K562 (cell line): Measurements from ENCODE around the gene IRAK2. TPM values are rescaled to one million over a fixed set of nuclear protein-coding genes. Genes with fewer than 3 reads are reported as not detected.

ENCODE experiments used
- ATAC-seq: fragments of 200-7000 bp; cut with Tn5 transposase; 3 replicates; pipeline ENCODE4 v1.9.1; 2020; ENCODE audit warnings: moderate library complexity
- BruUV-seq: library from RNA; stranded (reverse); fragments of 400-500 nt; replicated peaks from 2 replicates; lab custom pipeline; 2021; lab: Mats Ljungman, UMichigan
- CTCF ChIA-PET: fragments of 300-600 bp; formaldehyde crosslinking; extraction: SDS; loops from one replicate; lab custom pipeline; 2021; ENCODE audit warnings: low intra/inter-chr PET ratio; lab: Yijun Ruan, JAX
- POLR2A ChIA-PET: fragments of 300-600, 350-650 bp; sonication (Branson Sonifier 250); formaldehyde crosslinking; extraction: SDS; loops from one replicate; lab custom pipeline; 2021; ENCODE audit warnings: antibody characterized with exemption, inconsistent platforms; lab: Yijun Ruan, JAX
- DNase-seq, 4 experiments: peaks; one replicate each; pipeline versions ENCODE4 v3.0.0 to v3.0.0-alpha.2; 2011 to 2018; ENCODE audit warnings: low spot score in 3 of 4, mixed read lengths in 3 of 4; ENCODE audit errors: extremely low read depth in 1 of 4
- FAIRE-seq: peaks from 2 replicates; lab custom pipeline; 2011; peaks lifted over from hg19 to GRCh38; lab: Jason Lieb, UNC
- H2AFZ ChIP-seq: 2 replicates; pipeline ENCODE4 v1.6.0; 2011; ENCODE audit warnings: low read depth, low read length, control low read depth, inconsistent platforms
- H3K27ac ChIP-seq: fragments of 200-600 bp; 3 replicates; pipeline ENCODE4 v1.8.0; 2011; ENCODE audit warnings: low read depth, mild to moderate bottlenecking, control low read depth, inconsistent platforms, low read length, moderate library complexity, mixed read lengths; ENCODE audit errors: extremely low read depth
- H3K27me3 ChIP-seq, 2 experiments: fragments of 300-600 bp in 1 of 2; 2 replicates in 1 of 2; 3 replicates in 1 of 2; pipeline versions ENCODE4 v1.6.0 to v1.8.0; 2011; ENCODE audit warnings: inconsistent platforms in 2 of 2, low read length in 2 of 2, mild to moderate bottlenecking in 1 of 2, mixed read lengths in 1 of 2, moderate library complexity in 1 of 2; ENCODE audit not compliant: control insufficient read depth in 2 of 2, insufficient read depth in 2 of 2
- H3K36me3 ChIP-seq: fragments of 300-600 bp; 3 replicates; pipeline ENCODE4 v1.8.0; 2011; ENCODE audit warnings: mild to moderate bottlenecking, low read length, inconsistent platforms; ENCODE audit not compliant: control insufficient read depth, insufficient read depth
- H3K4me1 ChIP-seq, 2 experiments: fragments of 200-600 bp in 1 of 2; replicated peaks in 1 of 2; 2 replicates in 1 of 2; 3 replicates in 1 of 2; pipeline versions ENCODE4 v1.5.1 to v1.8.0; 2011; ENCODE audit warnings: inconsistent platforms in 2 of 2, low read length in 2 of 2, mild to moderate bottlenecking in 1 of 2, mixed read lengths in 1 of 2, moderate library complexity in 1 of 2; ENCODE audit not compliant: control insufficient read depth in 2 of 2, insufficient read depth in 2 of 2
- H3K4me2 ChIP-seq: 2 replicates; pipeline ENCODE4 v1.6.1; 2011; ENCODE audit warnings: low read length, control low read depth, inconsistent platforms, mixed read lengths; ENCODE audit not compliant: insufficient read depth
- H3K4me3 ChIP-seq: fragments of 200-600 bp; sonication (generic), shearing (Covaris generic); 2 replicates; pipeline ENCODE4 v1.5.1; 2016; ENCODE audit warnings: control low read depth, inconsistent platforms
- H3K79me2 ChIP-seq: fragments of 200-600 bp; 3 replicates; pipeline ENCODE4 v1.8.0; 2011; ENCODE audit warnings: low read length, inconsistent platforms; ENCODE audit not compliant: control insufficient read depth, insufficient read depth
- H3K9ac ChIP-seq, 2 experiments: 2 replicates each; pipeline versions ENCODE4 v1.6.0 to v1.6.1; 2011; ENCODE audit warnings: low read depth in 2 of 2, low read length in 2 of 2, control low read depth in 1 of 2, inconsistent platforms in 1 of 2, mild to moderate bottlenecking in 1 of 2, mixed read lengths in 1 of 2; ENCODE audit not compliant: insufficient read depth in 1 of 2
- H3K9me1 ChIP-seq: one replicate; pipeline ENCODE4 v1.6.0; 2011; ENCODE audit warnings: inconsistent platforms, mild to moderate bottlenecking, low read length, moderate library complexity; ENCODE audit not compliant: control insufficient read depth, insufficient read depth
- H3K9me3 ChIP-seq: replicated peaks from 2 replicates; pipeline ENCODE4 v1.5.1; 2011; ENCODE audit warnings: low read depth, low read length, inconsistent platforms; ENCODE audit not compliant: control insufficient read depth, insufficient read depth
- H4K20me1 ChIP-seq: replicated peaks from 2 replicates; pipeline ENCODE4 v1.6.1; 2011; ENCODE audit warnings: low read length, inconsistent platforms, mixed read lengths; ENCODE audit not compliant: control insufficient read depth, insufficient read depth
- ARHGAP35 ChIP-seq: fragments of 450-650 bp; IDR thresholded peaks from 2 replicates; pipeline ENCODE4 v1.6.1; 2018; ENCODE audit not compliant: partially characterized antibody
- ARNT ChIP-seq, 2 experiments: fragments of 450-650 bp; IDR thresholded peaks; 2 replicates each; pipeline ENCODE4 v1.6.1; 2016; ENCODE audit warnings: mild to moderate bottlenecking in 1 of 2
- ATF7 ChIP-seq: fragments of 450-650 bp; IDR thresholded peaks from 2 replicates; pipeline ENCODE4 v1.7.1; 2014; ENCODE audit warnings: mild to moderate bottlenecking, moderate library complexity
- BRD9 ChIP-seq: fragments of 450-650 bp; IDR thresholded peaks from 2 replicates; pipeline ENCODE4 v1.6.1; 2018; ENCODE audit warnings: low read depth; ENCODE audit not compliant: partially characterized antibody
- CREB1 ChIP-seq, 2 experiments: sonication (generic) in 1 of 2; formaldehyde crosslinking in 1 of 2; IDR thresholded peaks; 2 replicates each; pipeline versions ENCODE4 v1.6.1 to v1.8.0; 2012 to 2022; ENCODE audit warnings: inconsistent platforms in 1 of 2, mild to moderate bottlenecking in 1 of 2, missing genetic modification reagents in 1 of 2, moderate library complexity in 1 of 2
- GTF2A2 ChIP-seq: IDR thresholded peaks from 2 replicates; pipeline ENCODE4 v1.6.1; 2016; ENCODE audit warnings: mild to moderate bottlenecking, missing genetic modification characterization, missing compliant biosample characterization
- HBP1 ChIP-seq: fragments of 450-650 bp; formaldehyde crosslinking; IDR thresholded peaks from 2 replicates; pipeline ENCODE4 v1.4.0; 2022; ENCODE audit warnings: missing genetic modification characterization
- MECOM ChIP-seq: fragments of 250-450 bp; sonication (Bioruptor Pico); IDR thresholded peaks from 2 replicates; pipeline ENCODE4 v1.8.0; 2022; ENCODE audit warnings: inconsistent platforms
- RAD21 ChIP-seq, 2 experiments: fragments of 250-450 bp in 1 of 2; fragments of 450-650 bp in 1 of 2; sonication (Bioruptor Pico) in 1 of 2; formaldehyde crosslinking in 1 of 2; IDR thresholded peaks in 1 of 2; conservative IDR thresholded peaks in 1 of 2; 2 replicates each; pipeline versions ENCODE4 v1.4.0 to v1.8.0; 2020 to 2022; ENCODE audit warnings: mild to moderate bottlenecking in 2 of 2, moderate library complexity in 1 of 2
- SOX6 ChIP-seq: fragments of 450-650 bp; IDR thresholded peaks from 2 replicates; pipeline ENCODE4 v1.6.1; 2014; ENCODE audit warnings: mild to moderate bottlenecking
- SP2 ChIP-seq: IDR thresholded peaks from 2 replicates; pipeline ENCODE4 v1.6.1; 2011; ENCODE audit warnings: mild to moderate bottlenecking, low read depth, low read length, moderate library complexity; ENCODE audit not compliant: poor library complexity, severe bottlenecking; ENCODE audit errors: extremely low read depth
- TAF1 ChIP-seq: IDR thresholded peaks from 2 replicates; pipeline ENCODE4 v1.6.1; 2011; ENCODE audit warnings: mild to moderate bottlenecking, low read length, moderate library complexity; ENCODE audit not compliant: insufficient read depth, control insufficient read depth, severe bottlenecking; ENCODE audit errors: extremely low read depth
- TEAD1 ChIP-seq, 2 experiments: fragments of 450-650 bp in 1 of 2; sonication (generic) in 1 of 2; formaldehyde crosslinking; IDR thresholded peaks; 2 replicates each; pipeline versions ENCODE4 v1.4.0 to v1.8.0; 2020 to 2022; ENCODE audit warnings: mild to moderate bottlenecking in 2 of 2, missing genetic modification reagents in 1 of 2
- USF2 ChIP-seq: sonication (generic); formaldehyde crosslinking; IDR thresholded peaks from 2 replicates; pipeline ENCODE4 v1.5.0; 2020; ENCODE audit warnings: missing genetic modification reagents
- ZNF239 ChIP-seq: fragments of 250-450 bp; sonication (Bioruptor Pico); IDR thresholded peaks from 2 replicates; pipeline ENCODE4 v1.4.0; 2020; ENCODE audit warnings: mild to moderate bottlenecking
- ZNF280B ChIP-seq: fragments of 250-450 bp; sonication (Bioruptor Pico); IDR thresholded peaks from 2 replicates; pipeline ENCODE4 v1.5.1; 2021; ENCODE audit warnings: mild to moderate bottlenecking
- ZNF561 ChIP-seq: fragments of 450-650 bp; formaldehyde crosslinking; conservative IDR thresholded peaks from 2 replicates; pipeline ENCODE4 v1.4.0; 2020; ENCODE audit warnings: mild to moderate bottlenecking, moderate library complexity
- ZNF699 ChIP-seq: fragments of 250-450 bp; sonication (Bioruptor Pico); IDR thresholded peaks from 2 replicates; pipeline ENCODE4 v1.8.0; 2021; ENCODE audit warnings: mild to moderate bottlenecking, moderate library complexity; ENCODE audit not compliant: insufficient replicate concordance
- ZNF778 ChIP-seq: fragments of 450-650 bp; formaldehyde crosslinking; IDR thresholded peaks from 2 replicates; pipeline ENCODE4 v1.4.0; 2020; ENCODE audit warnings: mild to moderate bottlenecking, moderate library complexity
- WGBS: fragments of 100-300 bp; shearing (Covaris generic); methylation state at CpG from one replicate; pipeline ENCODE4 v1.1.6; 2016; ENCODE audit warnings: low coverage, mixed read lengths; ENCODE audit not compliant: insufficient coverage; ENCODE audit errors: missing lambda C conversion rate; 5-methylcytosine and 5-hydroxymethylcytosine counted together
- in situ Hi-C: fragments of 300-500 bp; cut with MboI; formaldehyde crosslinking; loops from 4 replicates; pipeline ENCODE4 v1.15.0; 2018; ENCODE audit warnings: inconsistent platforms, mixed read lengths
- intact Hi-C: fragments of 100-400 bp; cut with micrococcal nuclease; formaldehyde crosslinking; loops from 2 replicates; pipeline ENCODE4 v1.14.2; 2022
- polyA plus RNA-seq, 8 experiments: library from polyadenylated mRNA; depleted of rRNA in 4 of 8; stranded (reverse) in 5 of 8; unstranded in 3 of 8; fragments of >200 nt; fragmentation: Nextera tagmentation in 2 of 8; fragmentation: Illumina TruSeq in 1 of 8; extraction: Ambion mirVana in 2 of 8; extraction: Trizol in 1 of 8; gene quantifications; 2 replicates each; pipeline versions ENCODE4 v1.2.1 to v1.2.3, GENCODE V29; 2011 to 2014; ENCODE audit warnings: inconsistent platforms in 1 of 8, missing spikeins in 1 of 8
- total RNA-seq, 7 experiments: library from RNA; depleted of rRNA in 6 of 7; stranded (reverse); fragments of >200 nt in 6 of 7; fragmentation: Illumina TruSeq in 2 of 7; extraction: Trizol in 2 of 7; gene quantifications; 2 replicates each; pipeline versions ENCODE4 v1.2.1 to v1.2.3, GENCODE V29; 2011 to 2021; ENCODE audit warnings: low replicate concordance in 1 of 7

The IRAK2 gene
- total and polyA plus RNA-seq, 9 of the 15 experiments (the other 6 are each of a cell fraction or from before 2014, with no cell fraction given), result 0.42 to 4.4 (median 2.7) TPM

- WGBS, result 39% methylated on average over 6 of the region's 6 CpGs
- Histone ChIP-seq H3K4me2 (no peak overlapping the region), H3K27ac (no peak overlapping the region), H3K4me3 (no peak overlapping the region), H3K79me2 (peaks cover 19% of the 10 kb centered on the region), H3K36me3 (peaks cover 3% of the 10 kb centered on the region; the same call in 1 of the 3 replicates), H3K9ac (no peak overlapping the region), H3K27me3 (no peaks in the 10 kb centered on the region), H2AFZ (no peak overlapping the region), H3K9me3 (peaks cover 18% of the 10 kb centered on the region), H4K20me1 (no peaks in the 10 kb centered on the region), H3K4me1 (peaks cover 16 to 21% of the 10 kb centered on the region in 2 experiments), H3K9me1 (no peaks in the 10 kb centered on the region)
- ChIA-PET POLR2A (interaction anchor here (0.6 kb wide), 1 partner anchor 1059 kb away, joined by 3 read pairs; no protein-coding TSS in a partner anchor), CTCF (no interaction called here)
- in situ Hi-C loops, result no loop called here
- intact Hi-C loops, result no loop called here
- DNase-seq, result no peak
- FAIRE-seq, result no peak
- no peak for ATAC-seq
- no TSS peak for BruUV-seq
- TF ChIP-seq MECOM (CRISPR knock-in tag), result no peak
- TF ChIP-seq ARNT (IDR thresholded peaks at IDR 0.05), result peak in 1 of 2 experiments; percentile 81; a peak in 1 of 4 replicates
- peak; percentile 97 for TF ChIP-seq ZNF561 (CRISPR knock-in tag)
- TF ChIP-seq BRD9, result no peak
- no peak for TF ChIP-seq ZNF699 (CRISPR knock-in tag)
- TF ChIP-seq ZNF239, result no peak
- TF ChIP-seq TEAD1 (CRISPR knock-in tag; IDR thresholded peaks at IDR 0.05), result no peak
- 0 out of 2 replicates have a peak, but pooled peaks have one; percentile 14 for TF ChIP-seq ATF7
- TF ChIP-seq SOX6, result no peak
- TF ChIP-seq ZNF280B (CRISPR knock-in tag), result peak; percentile 79; the same call in 1 of the 2 replicates
- TF ChIP-seq GTF2A2 (tag), result no peak
- no peak for TF ChIP-seq TAF1
- TF ChIP-seq CREB1 (IDR thresholded peaks at IDR 0.05), result no peak
- no peak for TF ChIP-seq CREB1 (CRISPR knock-in tag; IDR thresholded peaks at IDR 0.05)
- TF ChIP-seq ARHGAP35, result no peak
- no peak for TF ChIP-seq USF2 (CRISPR knock-in tag)
- no peak for TF ChIP-seq SP2
- TF ChIP-seq RAD21 (CRISPR knock-in tag; conservative IDR thresholded peaks at IDR 0.05 in 1 of 2, IDR thresholded peaks at IDR 0.05 in 1 of 2), result no peak
- no peak for TF ChIP-seq ZNF778 (CRISPR knock-in tag)
- no peak for TF ChIP-seq HBP1 (CRISPR knock-in tag)
Observed at GRCh38 chr3:10245081-10245712, 80.5 kb downstream of the IRAK2 start.
